ENCODE results near the gene TRABD2B. TPM values are rescaled to one million over a fixed set of nuclear protein-coding genes. Genes with fewer than 3 reads are reported as not detected.

The TRABD2B gene
- total RNA-seq, 4 donors from 2014 or later: 0.05 to 0.15 (median 0.12) TPM

- no peak for DNase-seq
- no peak for ATAC-seq
- TF ChIP-seq CTCF (IDR thresholded peaks at IDR 0.05 in 4 of 5, conservative IDR thresholded peaks at IDR 0.05 in 1 of 5) (no peak), POLR2A (IDR thresholded peaks at IDR 0.05) (no peak)
- in situ Hi-C loops (cut with MboI; ENCODE audit: low sequenced_read_pairs in 4 of 4): loop anchor here (10.0 to 25.0 kb wide), 6 partner anchors 189 to 527 kb away; partner anchors contain the start of genes PDZK1IP1 (in 3 of the 4) and FOXD2 (in 1 of the 4)
- Histone ChIP-seq H3K9me3 (no peaks in the 10 kb centered on the region), H3K27me3 (peaks cover 51 to 56% (median 53%) of the 10 kb centered on the region in 3 donors), H3K4me1 (peaks cover 9 to 10% of the 10 kb centered on the region in 2 donors), H3K36me3 (no peaks in the 10 kb centered on the region), H3K4me3 (no peak overlapping the region), H3K27ac (no peak overlapping the region)
- intact Hi-C loops (cut with DNase I; ENCODE audit: low total_unique reads): loop anchor here (5.0 kb wide), 1 partner anchor 537 kb away; no protein-coding TSS in a partner anchor
Observed at GRCh38 chr1:47713975-47714767, 283.0 kb downstream of the TRABD2B start.

- in situ Hi-C loops (cut with MboI; ENCODE audit: low sequenced_read_pairs in 4 of 4): loop anchor here (10.0 to 25.0 kb wide), 6 partner anchors 189 to 526 kb away; partner anchors contain the start of genes PDZK1IP1 (in 3 of the 4) and FOXD2 (in 1 of the 4)
Observed at GRCh38 chr1:47713333-47713953, 283.7 kb downstream of the TRABD2B start.

GRCh38 chr1:47712596-47713299 lies 284.4 kb downstream of the TRABD2B start:
- in situ Hi-C loops (cut with MboI; ENCODE audit: low sequenced_read_pairs in 4 of 4) (loop anchor here (10.0 to 25.0 kb wide), 6 partner anchors 188 to 525 kb away; partner anchors contain the start of genes PDZK1IP1 (in 3 of the 4) and FOXD2 (in 1 of the 4)), intact Hi-C loops (cut with DNase I; ENCODE audit: low total_unique reads) (loop anchor here (5.0 kb wide), 1 partner anchor 535 kb away; no protein-coding TSS in a partner anchor)
- Histone ChIP-seq H3K27ac (no peak overlapping the region), H3K36me3 (no peaks in the 10 kb centered on the region), H3K4me1 (peaks cover 9 to 16% of the 10 kb centered on the region in 2 donors), H3K4me3 (no peak overlapping the region), H3K27me3 (peaks cover 58 to 70% (median 61%) of the 10 kb centered on the region in 3 donors), H3K9me3 (no peaks in the 10 kb centered on the region)
- TF ChIP-seq POLR2A (IDR thresholded peaks at IDR 0.05) (no peak), CTCF (IDR thresholded peaks at IDR 0.05 in 4 of 5, conservative IDR thresholded peaks at IDR 0.05 in 1 of 5) (no peak)
- DNase-seq (no peak), ATAC-seq (no peak)

More at GRCh38 chr1:47713333-47713953, 283.7 kb downstream of the TRABD2B start:
- DNase-seq: no peak
- intact Hi-C loops (cut with DNase I; ENCODE audit: low total_unique reads): loop anchor here (5.0 kb wide), 1 partner anchor 536 kb away; no protein-coding TSS in a partner anchor
- TF ChIP-seq POLR2A (IDR thresholded peaks at IDR 0.05) (no peak), CTCF (IDR thresholded peaks at IDR 0.05 in 4 of 5, conservative IDR thresholded peaks at IDR 0.05 in 1 of 5) (no peak)
- ATAC-seq: no peak
- no peak overlapping the region for H3K4me3 ChIP-seq
- no peaks in the 10 kb centered on the region for H3K9me3 ChIP-seq
- peaks cover 9 to 16% of the 10 kb centered on the region in 2 donors for H3K4me1 ChIP-seq
- H3K27ac ChIP-seq: no peak overlapping the region
- H3K27me3 ChIP-seq: peaks cover 58 to 63% (median 60%) of the 10 kb centered on the region in 3 donors
- H3K36me3 ChIP-seq: no peaks in the 10 kb centered on the region

GRCh38 chr1:47711848-47712492 lies 285.2 kb downstream of the TRABD2B start:
- ATAC-seq: no peak
- DNase-seq: no peak
- Histone ChIP-seq H3K27ac (no peak overlapping the region), H3K36me3 (no peaks in the 10 kb centered on the region), H3K9me3 (no peaks in the 10 kb centered on the region), H3K27me3 (peaks cover 62 to 73% (median 64%) of the 10 kb centered on the region in 3 donors), H3K4me3 (no peak overlapping the region), H3K4me1 (peaks cover 9 to 16% of the 10 kb centered on the region in 2 donors)
- in situ Hi-C loops (cut with MboI; ENCODE audit: low sequenced_read_pairs in 4 of 4): loop anchor here (10.0 to 25.0 kb wide), 6 partner anchors 187 to 525 kb away; partner anchors contain the start of genes PDZK1IP1 (in 3 of the 4) and FOXD2 (in 1 of the 4)
- TF ChIP-seq CTCF (IDR thresholded peaks at IDR 0.05 in 4 of 5, conservative IDR thresholded peaks at IDR 0.05 in 1 of 5): no peak
- TF ChIP-seq POLR2A (IDR thresholded peaks at IDR 0.05): no peak
- intact Hi-C loops (cut with DNase I; ENCODE audit: low total_unique reads): loop anchor here (2.0 to 5.0 kb wide), 2 partner anchors 275 to 535 kb away; no protein-coding TSS in a partner anchor
